HS-27A (cell line): ENCODE results near the gene CTAGE15.
"Not testable (repeated sequence)": the region's sequence is repeated elsewhere in the genome, so short reads cannot be mapped to it uniquely, and the experiment has no call there.

ENCODE experiments used
- DNase-seq: peaks from one replicate; pipeline ENCODE4 v3.0.0-alpha.2; 2012; ENCODE audit warnings: low read depth, missing footprints

Gene CTAGE15, protein sequence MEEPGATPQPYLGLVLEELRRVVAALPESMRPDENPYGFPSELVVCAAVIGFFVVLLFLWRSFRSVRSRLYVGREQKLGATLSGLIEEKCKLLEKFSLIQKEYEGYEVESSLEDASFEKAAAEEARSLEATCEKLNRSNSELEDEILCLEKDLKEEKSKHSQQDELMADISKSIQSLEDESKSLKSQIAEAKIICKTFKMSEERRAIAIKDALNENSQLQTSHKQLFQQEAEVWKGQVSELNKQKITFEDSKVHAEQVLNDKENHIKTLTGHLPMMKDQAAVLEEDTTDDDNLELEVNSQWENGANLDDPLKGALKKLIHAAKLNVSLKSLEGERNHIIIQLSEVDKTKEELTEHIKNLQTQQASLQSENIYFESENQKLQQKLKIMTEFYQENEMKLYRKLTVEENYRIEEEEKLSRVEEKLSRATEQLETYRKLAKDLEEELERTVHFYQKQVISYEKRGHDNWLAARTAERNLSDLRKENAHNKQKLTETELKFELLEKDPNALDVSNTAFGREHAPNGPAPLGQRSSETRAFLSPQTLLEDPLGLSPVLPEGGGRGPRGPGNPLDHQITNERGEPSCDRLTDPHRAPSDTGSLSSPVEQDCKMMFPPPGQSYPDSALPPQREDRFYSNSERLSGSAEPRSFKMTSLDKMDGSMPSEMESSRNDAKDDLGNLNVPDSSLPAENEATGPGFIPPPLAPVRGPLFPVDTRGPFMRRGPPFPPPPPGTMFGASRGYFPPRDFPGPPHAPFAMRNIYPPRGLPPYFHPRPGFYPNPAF

DNA sequence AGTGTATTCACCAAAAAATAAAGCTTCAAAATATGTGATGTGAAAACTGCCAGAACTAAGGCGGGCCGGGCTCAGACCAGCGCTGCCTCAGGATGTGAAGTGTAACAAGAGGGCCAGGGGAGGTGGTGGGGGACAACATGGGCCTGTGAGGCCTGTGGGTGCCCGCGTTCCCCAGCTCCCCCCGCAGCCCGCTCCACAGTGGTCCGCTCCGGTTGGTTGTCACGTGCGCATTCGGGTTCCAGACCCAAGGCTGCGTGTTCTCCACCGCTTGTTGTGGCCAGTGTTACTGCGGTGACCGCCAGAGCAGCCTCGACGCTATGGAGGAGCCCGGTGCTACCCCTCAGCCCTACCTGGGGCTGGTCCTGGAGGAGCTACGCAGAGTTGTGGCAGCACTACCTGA is at the start of gene CTAGE15:
CTAGE15 (plus strand) TSS at position 301 of the 400 bp plus-strand sequence; CDS start at position 318, 17 bp downstream.
- DNase-seq = not testable (repeated sequence)

DNA sequence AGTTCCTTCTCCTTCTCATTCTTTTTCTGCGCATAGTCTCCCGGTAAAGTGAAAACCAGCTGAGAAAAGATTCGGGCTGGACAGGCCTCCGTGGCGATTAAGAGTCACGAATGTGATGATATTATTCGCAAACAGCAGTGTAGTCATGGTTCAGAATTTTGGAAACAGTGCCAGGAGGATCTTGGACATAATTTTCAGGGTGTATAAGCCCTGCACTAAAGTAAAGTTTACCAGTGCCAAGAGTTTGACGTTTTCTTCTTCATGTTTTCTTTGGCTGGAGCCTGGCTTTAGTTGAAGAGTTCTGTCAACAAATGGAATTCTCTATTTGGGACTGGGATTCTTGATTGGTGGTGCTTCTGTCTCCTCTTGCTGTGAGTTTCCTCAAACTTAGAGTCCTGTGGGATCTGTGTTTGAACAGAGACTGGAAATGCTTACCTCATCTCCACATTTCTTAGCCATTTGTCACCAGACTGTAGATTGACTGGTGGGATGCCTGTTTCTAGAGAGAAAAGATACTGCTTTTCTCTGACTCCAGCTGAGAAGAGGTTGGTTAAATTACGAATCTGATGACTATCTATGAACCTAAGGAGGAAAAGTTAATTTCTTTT is 49.2 kb upstream of the CTAGE15 start:
- DNase-seq = not testable (repeated sequence)

DNA sequence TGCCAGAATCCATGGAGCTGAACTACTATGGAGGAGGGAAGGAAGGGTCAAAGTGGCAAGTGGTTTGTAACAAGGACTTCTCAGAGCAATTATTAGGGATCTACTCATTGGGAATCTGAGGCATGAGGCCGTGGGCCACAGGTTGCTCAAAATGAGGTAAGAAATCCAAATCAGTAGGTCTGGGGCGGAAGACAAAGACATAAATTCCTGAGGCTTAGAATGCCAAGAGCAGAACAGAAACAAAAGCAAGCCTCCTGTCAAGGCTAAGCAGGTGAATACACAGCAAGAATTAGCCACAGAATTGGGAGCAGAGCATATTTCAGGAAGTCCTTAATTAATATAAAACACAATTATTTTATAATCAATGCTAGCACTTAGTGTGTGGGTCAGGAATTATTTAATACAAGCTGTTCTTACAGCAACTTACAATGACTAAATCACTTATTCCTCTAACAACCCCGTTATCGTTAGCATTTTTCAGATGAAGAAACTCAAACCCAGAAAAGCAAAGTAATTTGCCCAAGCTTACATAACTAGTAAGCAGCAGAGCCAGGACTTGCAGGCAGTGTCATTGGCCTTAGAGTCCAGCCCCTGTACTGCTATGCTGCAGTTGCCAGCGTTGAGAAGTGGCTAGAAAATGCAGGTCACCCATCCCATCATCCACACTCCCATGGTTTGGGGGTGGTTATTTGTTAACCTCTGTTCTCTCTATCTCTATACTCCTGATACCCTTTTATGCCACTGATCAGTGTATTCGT is 40.3 kb upstream of the CTAGE15 start:
- DNase-seq = not testable (repeated sequence)

DNA sequence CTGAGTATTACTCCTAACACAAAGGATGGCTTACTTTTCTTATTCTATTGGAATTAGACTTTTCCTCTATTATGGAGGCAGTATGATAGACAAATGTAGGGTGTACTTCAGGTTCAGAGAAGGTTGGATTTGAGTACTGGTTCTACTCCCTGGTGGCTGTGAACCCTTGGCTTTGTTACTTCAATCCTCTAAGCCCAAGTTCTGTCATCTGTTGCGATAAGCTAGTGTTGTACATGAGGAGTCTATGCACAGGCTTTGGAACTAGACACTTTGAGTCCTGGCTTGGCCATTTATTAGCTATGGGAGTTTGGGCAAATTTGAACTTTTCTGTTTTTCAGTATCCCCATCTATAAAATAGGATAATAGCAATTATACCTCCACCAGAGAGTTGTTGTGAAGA is 39.7 kb upstream of the CTAGE15 start:
- not testable (repeated sequence) for DNase-seq

DNA sequence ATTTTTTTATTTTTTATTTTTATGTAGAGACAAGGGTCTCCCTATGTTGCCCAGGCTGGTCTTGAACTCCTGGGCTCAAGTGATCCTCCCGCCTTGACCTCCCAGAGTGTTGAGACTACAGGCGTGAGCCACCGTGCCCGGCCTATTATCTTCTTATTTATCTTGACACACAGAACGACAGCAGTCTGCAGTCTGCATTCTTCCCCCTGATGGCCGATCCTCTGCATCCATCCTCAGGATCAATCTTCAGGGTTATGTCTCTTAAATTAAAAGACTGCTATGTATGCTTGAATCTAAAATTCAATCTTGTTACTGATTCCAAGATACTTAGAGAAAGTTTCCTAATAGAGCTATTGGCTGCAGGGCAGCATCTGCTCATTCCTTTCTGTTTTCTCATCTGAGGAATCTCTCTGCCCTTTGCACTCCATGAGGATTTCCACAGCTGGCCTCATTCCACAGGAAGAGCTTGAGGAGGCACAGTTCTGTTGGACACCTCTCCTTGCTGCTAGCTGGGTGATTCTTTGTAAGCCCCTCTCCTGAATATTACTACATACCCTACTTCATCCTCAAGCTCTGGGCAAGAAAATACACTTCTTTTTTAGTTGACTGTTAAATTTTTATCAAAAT is 38.3 kb upstream of the CTAGE15 start:
- not testable (repeated sequence) for DNase-seq

DNA sequence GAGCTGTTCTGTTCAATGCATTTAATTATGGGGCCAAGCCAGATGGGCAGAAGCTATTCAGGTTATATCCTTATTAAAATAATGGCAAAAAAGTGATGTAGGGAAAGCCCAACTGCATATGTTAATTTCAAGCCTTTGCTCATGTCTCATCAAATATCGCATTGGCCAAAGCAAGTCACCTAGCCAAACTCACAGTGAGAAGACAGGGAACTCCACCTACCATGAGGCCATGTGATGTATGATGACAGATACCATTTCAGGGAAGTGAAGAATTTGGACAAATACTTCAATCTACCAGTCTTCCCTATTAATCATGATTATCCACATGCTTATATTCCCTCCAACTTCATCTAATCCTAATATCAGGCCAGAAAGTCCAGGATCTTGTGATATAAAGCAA is 35.2 kb upstream of the CTAGE15 start:
- not testable (repeated sequence) for DNase-seq

DNA sequence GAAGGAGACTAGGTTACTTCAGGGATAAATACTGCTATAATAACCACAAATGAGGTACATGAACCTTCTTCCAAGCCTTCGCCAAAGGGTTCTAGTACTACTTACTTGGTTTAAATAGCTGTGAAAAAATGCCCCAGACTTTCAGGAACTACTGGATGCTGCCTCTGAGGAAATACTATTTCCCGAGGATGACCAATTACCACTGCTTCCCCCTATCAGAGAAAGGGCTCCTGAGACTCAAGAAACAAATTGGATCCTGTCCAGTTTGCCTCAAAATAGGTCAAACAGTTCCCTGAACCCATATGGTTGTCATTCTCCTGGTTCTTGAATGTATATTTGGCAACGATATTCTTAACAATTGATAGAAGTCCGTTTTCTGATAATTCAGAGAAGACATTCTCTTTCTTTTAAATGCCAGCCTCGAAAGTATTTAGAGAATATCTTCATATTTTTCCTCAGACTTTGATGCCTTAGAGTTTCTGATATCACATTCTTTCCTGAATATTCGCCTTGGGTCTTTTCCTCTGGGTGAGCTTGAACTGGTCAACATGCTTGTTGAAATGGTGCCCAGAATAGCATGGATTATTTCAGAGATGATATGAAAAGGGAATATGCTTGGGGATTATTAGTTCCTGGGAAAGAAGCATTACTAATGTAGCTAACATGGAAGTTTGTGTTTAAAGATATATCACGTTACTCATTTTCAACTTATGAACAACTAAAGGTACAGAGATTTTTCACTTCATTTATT is 28.1 kb upstream of the CTAGE15 start:
- DNase-seq = not testable (repeated sequence)

DNA sequence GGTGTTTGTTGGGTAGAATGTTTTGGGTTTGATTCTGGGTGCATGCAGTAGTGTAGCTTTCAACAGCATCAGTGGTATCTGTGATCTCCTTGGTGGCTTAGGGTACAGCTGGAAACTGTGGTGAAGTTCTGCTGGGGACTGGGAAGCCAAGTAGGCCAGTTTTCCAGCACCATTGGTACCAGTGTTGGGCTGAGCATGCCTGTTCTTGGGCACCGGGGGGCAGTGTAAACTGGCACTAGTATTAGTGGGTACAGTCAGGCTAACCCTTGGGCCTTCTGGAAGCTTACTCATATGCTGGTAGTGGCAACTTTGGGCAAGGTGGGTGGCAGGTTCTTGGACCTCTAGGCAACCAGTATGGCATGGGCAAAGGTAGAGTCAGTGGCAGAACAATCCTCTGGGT is 15.6 kb upstream of the CTAGE15 start:
- DNase-seq = not testable (repeated sequence)

DNA sequence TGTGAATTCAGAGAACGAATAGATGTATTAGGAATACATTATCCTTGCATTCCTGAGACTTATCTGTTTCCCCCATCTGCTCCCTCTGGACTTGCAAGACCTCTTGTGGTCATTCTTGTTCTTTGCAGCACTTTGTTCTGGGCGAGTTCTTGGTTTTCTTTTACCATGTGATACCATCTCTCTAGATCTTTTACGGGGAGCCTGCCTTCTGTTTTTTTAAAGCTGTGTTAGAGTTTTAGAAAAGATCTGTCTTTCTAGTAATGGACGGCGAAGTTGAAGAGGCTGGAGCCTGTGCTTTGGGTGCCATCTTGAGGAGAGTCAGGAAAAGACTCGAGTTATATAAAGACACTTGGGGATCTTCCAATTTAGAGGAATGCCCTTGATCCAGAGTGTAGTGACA is 8.3 kb upstream of the CTAGE15 start:
- DNase-seq = not testable (repeated sequence)

DNA sequence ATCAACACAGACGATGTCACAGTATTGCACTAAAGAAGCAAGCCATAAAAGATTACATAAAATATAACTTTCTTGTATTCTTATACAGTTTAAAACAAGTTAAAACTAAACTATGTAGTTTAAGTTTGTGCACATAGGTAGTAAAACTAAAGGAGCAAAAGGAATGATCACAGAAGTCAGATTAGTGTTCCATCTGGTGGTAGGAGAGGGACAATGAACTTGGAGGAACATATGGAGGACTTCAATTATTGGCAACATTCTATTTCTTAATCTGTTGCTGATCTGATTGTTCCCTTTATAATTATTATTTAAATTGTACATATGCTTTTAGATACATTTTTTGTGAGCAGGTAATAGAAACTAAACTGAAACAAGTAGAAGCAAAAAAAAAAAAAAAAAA is 5.6 kb upstream of the CTAGE15 start:
- DNase-seq = not testable (repeated sequence)

DNA sequence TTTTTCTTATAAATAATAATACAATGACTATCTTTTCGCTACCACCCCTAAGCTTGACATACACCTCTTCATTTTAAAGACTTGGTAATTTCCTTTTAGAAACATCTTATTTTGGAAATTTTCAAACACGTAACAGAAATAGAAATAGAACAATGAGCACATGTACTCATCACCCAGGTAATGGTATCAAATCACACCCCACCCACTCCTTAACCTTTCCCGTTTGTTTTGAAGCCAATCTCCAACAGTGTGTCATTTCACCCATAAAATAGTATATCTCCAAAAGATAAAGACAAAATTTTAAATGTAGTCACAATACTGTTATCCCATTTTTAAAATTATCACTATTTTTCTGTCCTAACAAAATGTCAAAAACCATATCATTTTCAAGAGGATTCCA is 16.6 kb downstream of the CTAGE15 start:
- DNase-seq = not testable (repeated sequence)

DNA sequence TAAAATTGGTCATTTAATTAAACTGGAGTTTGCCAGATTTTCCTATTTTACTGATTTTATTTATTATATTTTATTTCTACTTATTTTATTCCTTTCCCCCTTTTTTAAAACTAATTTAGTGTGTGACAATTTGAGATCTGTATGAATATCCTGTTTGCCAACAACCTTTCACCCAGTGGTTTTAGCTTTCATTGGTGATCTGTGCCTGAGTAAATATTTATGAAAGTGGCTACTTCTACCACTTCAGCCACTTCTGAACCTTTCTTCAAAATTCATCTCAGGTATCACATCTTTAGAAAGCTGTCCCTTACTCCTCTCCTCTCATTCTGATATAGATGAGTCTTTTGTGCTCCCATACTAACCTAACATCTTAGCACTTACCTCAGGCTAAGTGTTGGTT is 18.3 kb downstream of the CTAGE15 start:
- DNase-seq = not testable (repeated sequence)

DNA sequence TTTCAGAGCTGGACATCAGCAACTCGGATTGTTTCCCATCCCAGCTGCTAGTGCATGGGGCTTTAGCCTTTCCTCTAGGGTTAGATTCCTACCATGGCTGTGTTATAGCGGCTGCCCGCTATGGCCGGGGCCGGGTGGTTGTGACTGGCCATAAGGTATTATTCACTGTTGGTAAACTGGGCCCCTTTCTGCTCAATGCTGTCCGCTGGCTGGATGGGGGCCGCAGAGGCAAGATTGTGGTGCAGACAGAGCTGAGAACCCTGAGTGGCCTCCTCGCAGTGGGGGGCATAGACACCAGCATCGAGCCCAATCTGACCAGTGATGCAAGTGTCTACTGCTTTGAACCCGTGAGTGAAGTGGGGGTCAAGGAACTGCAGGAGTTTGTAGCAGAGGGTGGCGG is 26.5 kb downstream of the CTAGE15 start:
- not testable (repeated sequence) for DNase-seq

DNA sequence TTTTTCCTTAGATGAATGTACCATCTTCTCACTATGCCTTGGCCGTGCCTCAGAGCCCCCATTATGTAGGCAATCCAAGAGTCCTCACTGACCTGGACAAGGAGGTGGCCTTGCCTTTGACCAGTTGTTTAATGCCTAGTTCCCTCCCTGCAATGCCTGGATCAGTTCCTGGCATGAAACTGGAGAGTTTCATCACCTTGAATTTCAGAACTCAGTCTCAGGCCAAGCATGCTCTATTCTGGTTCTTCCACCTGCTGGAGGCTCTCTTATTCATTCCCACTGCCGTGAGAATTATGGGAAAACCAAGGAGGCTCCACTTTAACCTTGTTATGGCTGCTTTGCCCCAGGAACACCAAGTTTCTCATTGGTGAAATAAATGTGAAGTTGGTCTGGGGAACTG is 31.9 kb downstream of the CTAGE15 start:
- DNase-seq = not testable (repeated sequence)

DNA sequence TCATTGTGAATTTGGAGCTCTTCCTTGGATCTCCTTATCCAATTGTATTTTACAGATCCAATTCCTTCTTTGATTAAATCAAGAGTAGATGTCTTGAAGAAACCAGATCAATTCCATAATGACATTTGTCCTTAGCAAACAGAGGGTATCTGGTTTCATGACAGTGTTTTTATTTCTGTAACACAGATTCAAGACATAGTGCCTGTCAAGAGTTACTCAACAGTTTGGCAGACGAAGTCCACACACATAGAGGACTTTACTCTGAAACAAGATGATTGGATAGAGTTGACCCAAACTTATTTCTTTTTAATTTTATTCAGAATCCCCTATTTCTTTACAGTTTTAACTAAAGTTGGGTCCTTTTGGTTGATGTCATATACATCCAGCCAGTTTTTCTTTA is 34.5 kb downstream of the CTAGE15 start:
- not testable (repeated sequence) for DNase-seq

DNA sequence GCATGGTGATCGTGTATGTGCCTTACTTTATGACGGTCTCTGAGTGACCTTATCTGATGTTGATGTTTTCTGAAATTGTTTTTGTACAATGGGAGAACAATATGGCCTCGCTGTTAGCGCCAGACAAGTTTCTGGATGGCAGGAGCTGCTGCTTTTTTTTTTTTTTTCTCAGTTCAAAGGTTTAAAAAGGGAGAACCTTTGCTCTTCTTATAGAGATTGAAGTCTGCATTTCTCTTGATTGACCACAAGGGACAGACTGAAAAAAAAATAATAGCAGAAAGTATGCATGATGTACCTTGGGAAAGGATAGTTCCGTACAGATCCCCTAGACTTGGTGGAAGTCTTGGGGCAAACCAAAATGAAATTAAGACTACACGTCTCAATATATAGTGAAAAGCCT is 43.9 kb downstream of the CTAGE15 start:
- not testable (repeated sequence) for DNase-seq

DNA sequence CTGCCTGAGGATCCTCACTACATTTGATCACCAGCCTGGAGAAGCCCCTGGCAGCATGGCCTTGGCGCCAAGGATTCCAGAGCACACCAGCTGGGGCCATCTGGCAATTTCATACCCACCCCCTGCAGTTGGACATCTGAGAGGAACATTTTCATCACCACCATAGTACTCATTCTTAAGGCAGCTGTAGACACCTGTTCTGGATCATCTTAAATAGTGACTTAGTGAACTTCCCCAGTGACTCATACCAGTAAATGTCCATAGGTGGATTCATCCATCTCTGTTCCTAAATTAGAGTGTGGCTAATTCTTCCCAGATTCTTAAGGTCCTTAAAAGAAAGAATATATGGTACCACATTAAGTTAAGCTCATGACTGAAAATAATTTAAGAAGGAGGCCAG is 45.6 kb downstream of the CTAGE15 start:
- DNase-seq = not testable (repeated sequence)

DNA sequence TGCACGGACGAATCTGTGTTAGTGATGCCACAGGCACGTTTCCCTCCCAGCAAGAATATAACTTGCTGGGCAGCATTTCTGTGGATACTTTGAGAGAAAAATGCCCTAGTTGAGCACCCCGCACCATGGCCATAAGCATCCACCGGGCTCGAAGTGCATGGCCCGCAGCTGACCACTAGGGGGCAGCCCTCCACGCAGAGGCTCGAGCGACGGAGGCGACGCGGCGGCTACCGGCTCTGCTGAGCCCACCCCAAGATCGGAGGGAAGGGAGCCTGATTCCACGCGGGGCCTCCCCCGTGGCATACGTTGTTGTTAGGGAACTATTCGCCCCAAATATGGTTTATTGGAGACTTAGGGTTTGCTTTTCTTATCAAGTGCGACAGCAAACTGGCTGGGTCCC is 48.5 kb downstream of the CTAGE15 start:
- not testable (repeated sequence) for DNase-seq

DNA sequence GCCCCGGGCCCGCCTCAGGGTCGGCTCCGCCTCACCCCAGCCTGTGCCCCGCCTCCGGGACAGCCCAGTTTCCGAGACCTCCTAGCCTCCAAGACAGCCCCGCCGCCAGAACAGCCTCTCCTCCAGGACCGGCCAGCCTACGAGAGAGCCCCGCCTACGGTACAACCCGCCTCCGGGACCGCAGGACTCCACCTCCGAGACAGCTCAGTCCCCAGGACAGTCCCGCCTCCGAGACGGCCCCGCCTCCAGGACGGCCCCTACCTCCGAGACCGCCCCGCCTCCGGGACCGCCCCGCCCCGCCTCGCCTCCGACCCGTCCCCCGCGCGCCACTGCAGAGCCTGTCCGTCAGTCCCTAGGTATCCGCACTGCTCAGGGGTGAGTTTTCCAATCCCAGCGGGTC is 49.0 kb downstream of the CTAGE15 start, which contains the start of gene TCAF2:
TCAF2 (plus strand) TSS at position 329 of the 400 bp plus-strand sequence.
- not testable (repeated sequence) for DNase-seq

DNA sequence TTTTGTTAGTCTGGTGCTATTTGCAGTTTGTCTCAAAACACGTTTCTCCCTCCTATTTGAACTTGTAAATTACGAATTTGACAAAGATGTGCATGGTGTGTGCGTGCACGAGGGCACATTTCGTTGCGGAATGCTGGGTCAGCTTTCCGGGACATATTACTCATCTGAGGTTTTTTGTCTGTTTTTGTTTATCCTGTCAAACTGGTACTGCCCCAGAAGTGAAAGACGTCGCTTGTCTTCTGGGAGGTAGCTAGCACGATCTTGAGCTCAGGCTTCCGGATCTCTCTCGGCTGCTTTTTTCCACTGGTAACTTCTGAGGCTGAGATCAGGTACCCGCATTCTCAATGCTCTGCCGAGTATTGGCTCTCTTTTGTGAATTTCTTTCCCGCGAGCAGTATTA is 49.6 kb downstream of the CTAGE15 start:
- DNase-seq = not testable (repeated sequence)
